Measurements from ENCODE around the gene TSPAN12. TPM values are rescaled to one million over a fixed set of nuclear protein-coding genes. Genes with fewer than 3 reads are reported as not detected.

The TSPAN12 gene
- total and polyA plus RNA-seq, 2 donors (not counting 1 experiment from before 2014, with no cell fraction given) = not detected

- Histone ChIP-seq H3K4me1 (ENCODE audit: control insufficient read depth in 2 of 2, insufficient read depth in 2 of 2, low read length in 2 of 2) (no peaks in the 10 kb centered on the region), H3K79me2 (ENCODE audit: control insufficient read depth, insufficient read depth, low read length) (no peaks in the 10 kb centered on the region), H3K9ac (ENCODE audit: low read length) (no peak overlapping the region), H3K4me3 (ENCODE audit: control extremely low read depth in 1 of 5, extremely low read depth in 1 of 5, insufficient read depth in 1 of 5, low read depth in 2 of 5, low read length in 4 of 5) (no peak overlapping the region), H2AFZ (ENCODE audit: insufficient read depth, low read depth, low read length, poor library complexity, severe bottlenecking) (no peak overlapping the region), H3K27me3 (replicated peaks in 1 of 4; ENCODE audit: control extremely low read depth in 1 of 4, control insufficient read depth in 3 of 4, insufficient read depth in 4 of 4, low read length in 3 of 4) (no peaks in the 10 kb centered on the region), H3K27ac (ENCODE audit: low read length in 2 of 2) (no peak overlapping the region), H4K20me1 (ENCODE audit: control insufficient read depth, insufficient read depth, low read length, poor library complexity, severe bottlenecking) (no peaks in the 10 kb centered on the region), H3K9me3 (ENCODE audit: control extremely low read depth in 1 of 3, control insufficient read depth in 2 of 3, insufficient read depth in 1 of 3, low read length in 2 of 3) (no peaks in the 10 kb centered on the region), H3K4me2 (replicated peaks; ENCODE audit: low read depth, low read length, poor library complexity, severe bottlenecking) (no peak overlapping the region), H3K36me3 (replicated peaks in 1 of 2; ENCODE audit: control extremely low read depth in 1 of 2, control insufficient read depth in 1 of 2, extremely low read depth in 1 of 2, insufficient read depth in 2 of 2, low read length in 1 of 2) (no peaks in the 10 kb centered on the region)
- H3K27ac Mint-ChIP-seq = no peak overlapping the region
- peaks cover 13% of the 10 kb centered on the region for H3K27me3 Mint-ChIP-seq
- ATAC-seq (ENCODE audit: low read depth) (no peak), DNase-seq (no peak)
- no peak overlapping the region for H3K4me3 Mint-ChIP-seq
- ChIA-PET POLR2A (no interaction called here), CTCF (interaction anchor here (0.8 to 3.4 kb wide), 22 partner anchors 10 to 1201 kb away, joined by 3 to 22 read pairs (median 4); no protein-coding TSS in a partner anchor)
- H3K9me3 Mint-ChIP-seq (ENCODE audit: insufficient read depth) = no peaks in the 10 kb centered on the region
- intact Hi-C loops (cut with micrococcal nuclease) = loop anchor here (1.0 to 10.0 kb wide), 5 partner anchors 149 to 1202 kb away; no protein-coding TSS in a partner anchor
- 100% methylated on average over 2 of the region's 2 CpGs for WGBS (ENCODE audit: insufficient coverage)
- TF ChIP-seq EZH2 (IDR thresholded peaks at IDR 0.05; ENCODE audit: borderline replicate concordance, insufficient read depth, low read depth, low read length, poor library complexity, severe bottlenecking) = no peak
- no peak for TF ChIP-seq CTCF (IDR thresholded peaks at IDR 0.05)
- H3K4me1 Mint-ChIP-seq = no peaks in the 10 kb centered on the region
Observed at GRCh38 chr7:120792861-120793130, 65.1 kb downstream of the TSPAN12 start.

- H3K9ac ChIP-seq (ENCODE audit: low read length) = no peak overlapping the region
- H4K20me1 ChIP-seq (ENCODE audit: control insufficient read depth, insufficient read depth, low read length, poor library complexity, severe bottlenecking) = no peaks in the 10 kb centered on the region
- H3K36me3 ChIP-seq (replicated peaks in 1 of 2; ENCODE audit: control extremely low read depth in 1 of 2, control insufficient read depth in 1 of 2, extremely low read depth in 1 of 2, insufficient read depth in 2 of 2, low read length in 1 of 2) = no peaks in the 10 kb centered on the region
- DNase-seq (peak; percentile 69), ATAC-seq (ENCODE audit: low read depth) (peak; percentile 66)
- H3K4me1 ChIP-seq (ENCODE audit: control insufficient read depth in 2 of 2, insufficient read depth in 2 of 2, low read length in 2 of 2) = no peaks in the 10 kb centered on the region
- ChIA-PET CTCF (interaction anchor here (0.7 to 3.4 kb wide), 34 partner anchors 8 to 1207 kb away, joined by 3 to 22 read pairs (median 4); no protein-coding TSS in a partner anchor), POLR2A (no interaction called here)
- no peaks in the 10 kb centered on the region for H3K9me3 ChIP-seq (ENCODE audit: control extremely low read depth in 1 of 3, control insufficient read depth in 2 of 3, insufficient read depth in 1 of 3, low read length in 2 of 3)
- WGBS (ENCODE audit: insufficient coverage) = 32% methylated on average over 7 of the region's 13 CpGs
- Mint-ChIP-seq H3K4me3 (no peak overlapping the region), H3K4me1 (no peaks in the 10 kb centered on the region), H3K27ac (no peak overlapping the region), H3K9me3 (ENCODE audit: insufficient read depth) (no peaks in the 10 kb centered on the region), H3K27me3 (peaks cover 13% of the 10 kb centered on the region)
- no peak overlapping the region for H2AFZ ChIP-seq (ENCODE audit: insufficient read depth, low read depth, low read length, poor library complexity, severe bottlenecking)
- no peak overlapping the region for H3K4me3 ChIP-seq (ENCODE audit: control extremely low read depth in 1 of 5, extremely low read depth in 1 of 5, insufficient read depth in 1 of 5, low read depth in 2 of 5, low read length in 4 of 5)
- no peak overlapping the region for H3K27ac ChIP-seq (ENCODE audit: low read length in 2 of 2)
- H3K79me2 ChIP-seq (ENCODE audit: control insufficient read depth, insufficient read depth, low read length) = no peaks in the 10 kb centered on the region
- no peak overlapping the region for H3K4me2 ChIP-seq (replicated peaks; ENCODE audit: low read depth, low read length, poor library complexity, severe bottlenecking)
- intact Hi-C loops (cut with micrococcal nuclease) = loop anchor here (1.0 to 10.0 kb wide), 5 partner anchors 149 to 1203 kb away; no protein-coding TSS in a partner anchor
- TF ChIP-seq CTCF (IDR thresholded peaks at IDR 0.05) (peak; percentile 88), EZH2 (IDR thresholded peaks at IDR 0.05; ENCODE audit: borderline replicate concordance, insufficient read depth, low read depth, low read length, poor library complexity, severe bottlenecking) (no peak)
- no peaks in the 10 kb centered on the region for H3K27me3 ChIP-seq (replicated peaks in 1 of 4; ENCODE audit: control extremely low read depth in 1 of 4, control insufficient read depth in 3 of 4, insufficient read depth in 4 of 4, low read length in 3 of 4)
Observed at GRCh38 chr7:120792091-120792860, 65.7 kb downstream of the TSPAN12 start.
